C4-2B (cell line): ENCODE data around the gene SNRNP200.

Experiments
- H3K27ac ChIP-seq: fragments of 450-650 bp; 2 replicates; pipeline ENCODE4 v1.5.1; 2017
- CTCF ChIP-seq: fragments of 450-650 bp; conservative IDR thresholded peaks from 2 replicates; pipeline ENCODE4 v1.5.1; 2017; ENCODE audit warnings: mild to moderate bottlenecking
- ZFX ChIP-seq: fragments of 450-650 bp; IDR thresholded peaks from 2 replicates; pipeline ENCODE4 v1.6.1; 2017

The SNRNP200 gene

GRCh38 chr2:96344011-96344410, 38.7 kb upstream of the SNRNP200 start:
- no peak for TF ChIP-seq ZFX
- TF ChIP-seq CTCF, result no peak
- no peak overlapping the region for H3K27ac ChIP-seq

- TF ChIP-seq ZFX, result no peak
- TF ChIP-seq CTCF, result no peak
Measured at GRCh38 chr2:96342085-96342484, 36.7 kb upstream of the SNRNP200 start.

GRCh38 chr2:96341641-96342040, 36.3 kb upstream of the SNRNP200 start:
- TF ChIP-seq ZFX (no peak), CTCF (no peak)
- H3K27ac ChIP-seq, result peak overlapping the region; percentile 49

More at GRCh38 chr2:96342085-96342484, 36.7 kb upstream of the SNRNP200 start:
- H3K27ac ChIP-seq, result peak overlapping the region; percentile 49

- peak overlapping the region; percentile 77 for H3K27ac ChIP-seq
- TF ChIP-seq ZFX, result no peak
- TF ChIP-seq CTCF, result no peak
Measured at GRCh38 chr2:96340493-96341414, 35.4 kb upstream of the SNRNP200 start.

- peak overlapping the region; percentile 94 for H3K27ac ChIP-seq
- TF ChIP-seq CTCF (no peak), ZFX (no peak)
Measured at GRCh38 chr2:96336873-96337272, 31.5 kb upstream of the SNRNP200 start.

GRCh38 chr2:96336104-96336775, 30.9 kb upstream of the SNRNP200 start:
- no peak for TF ChIP-seq CTCF
- no peak for TF ChIP-seq ZFX
- peak overlapping the region; percentile 94 for H3K27ac ChIP-seq

GRCh38 chr2:96333708-96334107, 28.4 kb upstream of the SNRNP200 start:
- H3K27ac ChIP-seq, result no peak overlapping the region
- no peak for TF ChIP-seq CTCF
- no peak for TF ChIP-seq ZFX
